K562 (cell line): ENCODE results near the gene TRAP1. TPM values are rescaled to one million over a fixed set of nuclear protein-coding genes. Genes with fewer than 3 reads are reported as not detected.
A peak's percentile ranks its signal among the peaks of the same experiment; 100 is the strongest.

Experiments used
- ADNP ChIP-seq: fragments of 200-800 bp; sonication (Bioruptor generic); IDR thresholded peaks from 2 replicates; pipeline ENCODE4 v1.6.1; 2016; ENCODE audit warnings: missing genetic modification characterization, missing compliant biosample characterization
- BCOR ChIP-seq: fragments of 450-650 bp; IDR thresholded peaks from 2 replicates; pipeline ENCODE4 v1.6.1; 2016
- CAMTA2 ChIP-seq: fragments of 250-450 bp; sonication (Bioruptor Pico); conservative IDR thresholded peaks from 2 replicates; pipeline ENCODE4 v1.5.1; 2022
- CEBPG ChIP-seq, 3 experiments: fragments of 200-800 bp in 1 of 3; sonication (Bioruptor generic) in 1 of 3; sonication (generic) in 1 of 3; formaldehyde crosslinking in 1 of 3; IDR thresholded peaks in 2 of 3; conservative IDR thresholded peaks in 1 of 3; 2 replicates each; pipeline versions ENCODE4 v1.6.1 to v1.8.0; 2016 to 2022; ENCODE audit warnings: missing compliant biosample characterization in 2 of 3, missing genetic modification characterization in 2 of 3, mild to moderate bottlenecking in 1 of 3, missing genetic modification reagents in 1 of 3
- CREBBP ChIP-seq: IDR thresholded peaks from one replicate; pipeline ENCODE4 v1.6.1; 2012; ENCODE audit warnings: low read depth, mild to moderate bottlenecking, control low read depth, inconsistent platforms, low read length
- HNRNPLL ChIP-seq: fragments of 200-400 bp; formaldehyde crosslinking; IDR thresholded peaks from 2 replicates; pipeline ENCODE4 v1.6.1; 2017; ENCODE audit warnings: low read length, low read depth, mild to moderate bottlenecking; ENCODE audit not compliant: poor library complexity, severe bottlenecking
- MTF1 ChIP-seq: fragments of 250-450 bp; sonication (Bioruptor Pico); IDR thresholded peaks from 2 replicates; pipeline ENCODE4 v1.9.0; 2021; ENCODE audit warnings: moderate library complexity, mild to moderate bottlenecking, inconsistent platforms, borderline replicate concordance
- NCOA1 ChIP-seq: fragments of 450-650 bp; IDR thresholded peaks from 2 replicates; pipeline ENCODE4 v1.6.1; 2016; ENCODE audit warnings: low read depth
- NFIC ChIP-seq: fragments of 450-650 bp; IDR thresholded peaks from 2 replicates; pipeline ENCODE4 v1.6.1; 2017; ENCODE audit warnings: mild to moderate bottlenecking, inconsistent platforms
- POLR2B ChIP-seq: fragments of 450-650 bp; IDR thresholded peaks from 2 replicates; pipeline ENCODE4 v1.6.1; 2018; ENCODE audit warnings: low read depth; ENCODE audit not compliant: partially characterized antibody
- SIN3A ChIP-seq, 2 experiments: fragments of 150-350 bp in 1 of 2; IDR thresholded peaks; 2 replicates each; pipeline ENCODE4 v1.6.1; 2011 to 2016; ENCODE audit warnings: borderline replicate concordance in 2 of 2, low read depth in 2 of 2, low read length in 2 of 2, mild to moderate bottlenecking in 2 of 2, moderate library complexity in 2 of 2; ENCODE audit not compliant: control insufficient read depth in 1 of 2
- U2AF2 ChIP-seq: fragments of 200-400 bp; formaldehyde crosslinking; optimal IDR thresholded peaks from 2 replicates; pipeline ENCODE3; 2017; ENCODE audit warnings: low read depth, mild to moderate bottlenecking, low read length
- ZBED1 ChIP-seq: IDR thresholded peaks from 2 replicates; pipeline ENCODE4 v1.6.1; 2014
- ZBTB7A ChIP-seq: IDR thresholded peaks from 2 replicates; pipeline ENCODE4 v1.6.1; 2011; ENCODE audit warnings: low read depth, mild to moderate bottlenecking, low read length, moderate library complexity, borderline replicate concordance; ENCODE audit not compliant: control insufficient read depth
- ZFX ChIP-seq: sonication (generic); formaldehyde crosslinking; IDR thresholded peaks from 2 replicates; pipeline ENCODE4 v1.8.0; 2022; ENCODE audit warnings: mild to moderate bottlenecking, missing genetic modification reagents, moderate library complexity
- ZNF253 ChIP-seq: fragments of 250-450 bp; sonication (Bioruptor Pico); conservative IDR thresholded peaks from 2 replicates; pipeline ENCODE4 v1.6.1; 2021; ENCODE audit warnings: mild to moderate bottlenecking
- ZNF445 ChIP-seq: fragments of 250-450 bp; sonication (Bioruptor Pico); IDR thresholded peaks from 2 replicates; pipeline ENCODE4 v1.4.0; 2020; ENCODE audit warnings: low read depth, mild to moderate bottlenecking, moderate library complexity
- ZNF507 ChIP-seq: conservative IDR thresholded peaks from 2 replicates; pipeline ENCODE4 v1.6.1; 2017; ENCODE audit warnings: missing genetic modification characterization, missing compliant biosample characterization
- polyA plus RNA-seq, 8 experiments: library from polyadenylated mRNA; depleted of rRNA in 4 of 8; stranded (reverse) in 5 of 8; unstranded in 3 of 8; fragments of >200 nt; fragmentation: Nextera tagmentation in 2 of 8; fragmentation: Illumina TruSeq in 1 of 8; extraction: Ambion mirVana in 2 of 8; extraction: Trizol in 1 of 8; gene quantifications; 2 replicates each; pipeline versions ENCODE4 v1.2.1 to v1.2.3, GENCODE V29; 2011 to 2014; ENCODE audit warnings: inconsistent platforms in 1 of 8, missing spikeins in 1 of 8
- total RNA-seq, 7 experiments: library from RNA; depleted of rRNA in 6 of 7; stranded (reverse); fragments of >200 nt in 6 of 7; fragmentation: Illumina TruSeq in 2 of 7; extraction: Trizol in 2 of 7; gene quantifications; 2 replicates each; pipeline versions ENCODE4 v1.2.1 to v1.2.3, GENCODE V29; 2011 to 2021; ENCODE audit warnings: low replicate concordance in 1 of 7
- TF ChIP-seq, protein P1 (sequence below), 2 experiments: fragments of 450-650 bp; IDR thresholded peaks; 2 replicates each; pipeline ENCODE4 v1.6.1; 2018; ENCODE audit warnings: mild to moderate bottlenecking in 2 of 2, low read depth in 1 of 2; ENCODE audit not compliant: partially characterized antibody in 2 of 2
- TF ChIP-seq, protein P2 (sequence below), 2 experiments: fragments of 150-350 bp in 1 of 2; IDR thresholded peaks; 2 replicates each; pipeline ENCODE4 v1.6.1; 2012 to 2016; ENCODE audit warnings: low read depth in 2 of 2, low read length in 2 of 2, mild to moderate bottlenecking in 1 of 2, moderate library complexity in 1 of 2

TRAP1 gene
- total and polyA plus RNA-seq, 9 of the 15 experiments (the other 6 are each of a cell fraction or from before 2014, with no cell fraction given): 19.1 to 436 (median 301) TPM

DNA sequence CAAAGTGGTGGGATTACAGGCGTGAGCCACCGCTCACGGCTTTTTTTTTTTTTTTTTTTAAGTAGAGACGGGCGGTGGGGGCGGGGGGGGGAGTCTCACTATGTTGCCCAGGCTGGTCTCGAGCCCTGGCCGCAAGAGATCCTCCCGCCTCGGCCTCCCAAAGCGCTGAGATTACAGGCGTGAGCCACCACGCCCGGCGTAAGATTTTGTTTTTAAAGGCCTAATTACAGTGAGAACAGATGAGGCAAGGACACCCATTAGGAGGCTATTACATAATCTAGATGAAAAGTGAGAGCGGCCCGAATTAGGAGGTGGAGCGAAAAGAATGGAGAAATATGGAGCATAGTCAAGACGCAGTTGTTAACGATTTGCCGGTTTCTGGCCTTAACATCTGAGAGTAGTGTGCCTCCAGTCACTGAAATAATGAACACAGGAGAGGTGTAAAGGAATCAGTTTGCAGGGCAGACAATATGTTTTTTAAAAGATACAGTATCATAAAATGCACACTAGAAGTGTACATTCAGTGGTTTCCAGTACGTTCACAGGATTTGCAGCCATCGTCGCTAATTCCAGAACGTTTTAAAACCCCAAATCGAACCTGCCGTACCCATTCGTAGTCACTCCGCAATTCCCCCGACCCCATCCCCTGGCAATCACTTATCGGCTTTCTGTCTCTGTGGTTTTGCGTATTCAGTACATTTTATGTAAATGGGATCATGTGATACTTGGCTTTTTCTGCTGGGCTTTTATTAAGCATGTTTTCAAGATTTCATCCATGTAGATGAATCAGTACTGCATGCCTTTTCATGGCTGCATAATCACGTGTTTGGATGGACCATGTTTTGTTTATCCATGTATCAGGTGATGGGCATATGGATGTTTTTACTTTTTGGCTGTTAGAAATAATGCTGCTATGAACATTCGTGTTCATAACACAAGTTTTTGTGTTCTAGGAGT, 104.5 kb downstream of the TRAP1 start (continued):
- TF ChIP-seq ZNF445 (CRISPR knock-in tag) (no peak), CEBPG (CRISPR knock-in tag; IDR thresholded peaks at IDR 0.05) (no peak), CEBPG (tag; conservative IDR thresholded peaks at IDR 0.05 in 1 of 2, IDR thresholded peaks at IDR 0.05 in 1 of 2) (peak; percentile 42 to 64; a peak in 2 of 4 replicates), POLR2B (no peak), HNRNPLL (no peak), ZBED1 (no peak), SIN3A (IDR thresholded peaks at IDR 0.05; ENCODE audit: borderline replicate concordance in 2 of 2, control insufficient read depth in 1 of 2, low read depth in 2 of 2, low read length in 2 of 2) (peak in 1 of 2 experiments; percentile 20; a peak in 1 of 4 replicates), MTF1 (no peak), CAMTA2 (CRISPR knock-in tag) (no peak), ADNP (tag) (no peak), BCOR (peak; percentile 72), ZBTB7A (no peak), ZFX (CRISPR knock-in tag) (no peak; the same call in 1 of the 2 replicates), U2AF2 (no peak), NCOA1 (no peak), ZNF253 (CRISPR knock-in tag) (no peak), ZNF507 (tag) (no peak), NFIC (no peak), CREBBP (no peak)
- TF ChIP-seq, protein P1, sequence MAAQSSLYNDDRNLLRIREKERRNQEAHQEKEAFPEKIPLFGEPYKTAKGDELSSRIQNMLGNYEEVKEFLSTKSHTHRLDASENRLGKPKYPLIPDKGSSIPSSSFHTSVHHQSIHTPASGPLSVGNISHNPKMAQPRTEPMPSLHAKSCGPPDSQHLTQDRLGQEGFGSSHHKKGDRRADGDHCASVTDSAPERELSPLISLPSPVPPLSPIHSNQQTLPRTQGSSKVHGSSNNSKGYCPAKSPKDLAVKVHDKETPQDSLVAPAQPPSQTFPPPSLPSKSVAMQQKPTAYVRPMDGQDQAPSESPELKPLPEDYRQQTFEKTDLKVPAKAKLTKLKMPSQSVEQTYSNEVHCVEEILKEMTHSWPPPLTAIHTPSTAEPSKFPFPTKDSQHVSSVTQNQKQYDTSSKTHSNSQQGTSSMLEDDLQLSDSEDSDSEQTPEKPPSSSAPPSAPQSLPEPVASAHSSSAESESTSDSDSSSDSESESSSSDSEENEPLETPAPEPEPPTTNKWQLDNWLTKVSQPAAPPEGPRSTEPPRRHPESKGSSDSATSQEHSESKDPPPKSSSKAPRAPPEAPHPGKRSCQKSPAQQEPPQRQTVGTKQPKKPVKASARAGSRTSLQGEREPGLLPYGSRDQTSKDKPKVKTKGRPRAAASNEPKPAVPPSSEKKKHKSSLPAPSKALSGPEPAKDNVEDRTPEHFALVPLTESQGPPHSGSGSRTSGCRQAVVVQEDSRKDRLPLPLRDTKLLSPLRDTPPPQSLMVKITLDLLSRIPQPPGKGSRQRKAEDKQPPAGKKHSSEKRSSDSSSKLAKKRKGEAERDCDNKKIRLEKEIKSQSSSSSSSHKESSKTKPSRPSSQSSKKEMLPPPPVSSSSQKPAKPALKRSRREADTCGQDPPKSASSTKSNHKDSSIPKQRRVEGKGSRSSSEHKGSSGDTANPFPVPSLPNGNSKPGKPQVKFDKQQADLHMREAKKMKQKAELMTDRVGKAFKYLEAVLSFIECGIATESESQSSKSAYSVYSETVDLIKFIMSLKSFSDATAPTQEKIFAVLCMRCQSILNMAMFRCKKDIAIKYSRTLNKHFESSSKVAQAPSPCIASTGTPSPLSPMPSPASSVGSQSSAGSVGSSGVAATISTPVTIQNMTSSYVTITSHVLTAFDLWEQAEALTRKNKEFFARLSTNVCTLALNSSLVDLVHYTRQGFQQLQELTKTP (IDR thresholded peaks at IDR 0.05; ENCODE audit: low read depth in 1 of 2, partially characterized antibody in 2 of 2): no peak
- TF ChIP-seq, protein P2, sequence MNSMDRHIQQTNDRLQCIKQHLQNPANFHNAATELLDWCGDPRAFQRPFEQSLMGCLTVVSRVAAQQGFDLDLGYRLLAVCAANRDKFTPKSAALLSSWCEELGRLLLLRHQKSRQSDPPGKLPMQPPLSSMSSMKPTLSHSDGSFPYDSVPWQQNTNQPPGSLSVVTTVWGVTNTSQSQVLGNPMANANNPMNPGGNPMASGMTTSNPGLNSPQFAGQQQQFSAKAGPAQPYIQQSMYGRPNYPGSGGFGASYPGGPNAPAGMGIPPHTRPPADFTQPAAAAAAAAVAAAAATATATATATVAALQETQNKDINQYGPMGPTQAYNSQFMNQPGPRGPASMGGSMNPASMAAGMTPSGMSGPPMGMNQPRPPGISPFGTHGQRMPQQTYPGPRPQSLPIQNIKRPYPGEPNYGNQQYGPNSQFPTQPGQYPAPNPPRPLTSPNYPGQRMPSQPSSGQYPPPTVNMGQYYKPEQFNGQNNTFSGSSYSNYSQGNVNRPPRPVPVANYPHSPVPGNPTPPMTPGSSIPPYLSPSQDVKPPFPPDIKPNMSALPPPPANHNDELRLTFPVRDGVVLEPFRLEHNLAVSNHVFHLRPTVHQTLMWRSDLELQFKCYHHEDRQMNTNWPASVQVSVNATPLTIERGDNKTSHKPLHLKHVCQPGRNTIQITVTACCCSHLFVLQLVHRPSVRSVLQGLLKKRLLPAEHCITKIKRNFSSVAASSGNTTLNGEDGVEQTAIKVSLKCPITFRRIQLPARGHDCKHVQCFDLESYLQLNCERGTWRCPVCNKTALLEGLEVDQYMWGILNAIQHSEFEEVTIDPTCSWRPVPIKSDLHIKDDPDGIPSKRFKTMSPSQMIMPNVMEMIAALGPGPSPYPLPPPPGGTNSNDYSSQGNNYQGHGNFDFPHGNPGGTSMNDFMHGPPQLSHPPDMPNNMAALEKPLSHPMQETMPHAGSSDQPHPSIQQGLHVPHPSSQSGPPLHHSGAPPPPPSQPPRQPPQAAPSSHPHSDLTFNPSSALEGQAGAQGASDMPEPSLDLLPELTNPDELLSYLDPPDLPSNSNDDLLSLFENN (IDR thresholded peaks at IDR 0.05; ENCODE audit: low read depth in 2 of 2, low read length in 2 of 2): no peak
